MM.1S (cell line): Measurements from ENCODE around the gene FNIP2.

Experiments used
- DNase-seq: peaks from one replicate; pipeline ENCODE4 v3.0.0-alpha.2; 2015
- H2AFZ ChIP-seq: fragments of 300-600 bp; sonication (generic); 2 replicates; pipeline ENCODE4 v1.6.0; 2016; ENCODE audit warnings: antibody characterized with exemption, low read length
- H3F3A ChIP-seq: fragments of 300-600 bp; sonication (generic); 2 replicates; pipeline ENCODE4 v1.6.1; 2016; ENCODE audit warnings: mild to moderate bottlenecking, antibody characterized with exemption, low read length, moderate library complexity, mixed read lengths; ENCODE audit not compliant: insufficient read depth
- H3K27ac ChIP-seq: fragments of 300-600 bp; sonication (generic); 2 replicates; pipeline ENCODE4 v1.5.1; 2016; ENCODE audit warnings: mild to moderate bottlenecking, low read length
- H3K27me3 ChIP-seq: fragments of 300-600 bp; sonication (generic); replicated peaks from 2 replicates; pipeline ENCODE4 v1.6.0; 2016; ENCODE audit warnings: low read length; ENCODE audit not compliant: insufficient read depth
- H3K36me3 ChIP-seq: fragments of 300-600 bp; sonication (generic); replicated peaks from 2 replicates; pipeline ENCODE4 v1.6.1; 2016; ENCODE audit warnings: mild to moderate bottlenecking, low read length, mixed read lengths; ENCODE audit not compliant: insufficient read depth
- H3K4me1 ChIP-seq: fragments of 300-600 bp; sonication (generic); 2 replicates; pipeline ENCODE4 v1.6.1; 2016; ENCODE audit warnings: low read length, mixed read lengths
- H3K4me2 ChIP-seq: fragments of 300-600 bp; sonication (generic); 2 replicates; pipeline ENCODE4 v1.6.0; 2016; ENCODE audit warnings: low read depth, low read length
- H3K4me3 ChIP-seq: fragments of 300-600 bp; sonication (generic); 2 replicates; pipeline ENCODE4 v1.5.1; 2016; ENCODE audit warnings: low read length, mixed read lengths
- H3K79me2 ChIP-seq: fragments of 300-600 bp; sonication (generic); 2 replicates; pipeline ENCODE4 v1.6.1; 2016; ENCODE audit warnings: mixed run types, low read length, mixed read lengths
- H3K9ac ChIP-seq: fragments of 300-600 bp; sonication (generic); 2 replicates; pipeline ENCODE4 v1.6.1; 2016; ENCODE audit warnings: low read length, mixed read lengths
- H3K9me2 ChIP-seq: fragments of 300-600 bp; sonication (generic); replicated peaks from 2 replicates; pipeline ENCODE4 v1.6.1; 2016; ENCODE audit warnings: mild to moderate bottlenecking, low read length, mixed read lengths; ENCODE audit not compliant: insufficient read depth
- H3K9me3 ChIP-seq: fragments of 300-600 bp; sonication (generic); replicated peaks from 2 replicates; pipeline ENCODE4 v1.6.1; 2016; ENCODE audit warnings: mild to moderate bottlenecking, low read length, mixed read lengths; ENCODE audit not compliant: insufficient read depth
- H4K20me1 ChIP-seq: fragments of 300-600 bp; sonication (generic); 2 replicates; pipeline ENCODE4 v1.6.1; 2016; ENCODE audit warnings: mild to moderate bottlenecking, low read length, moderate library complexity, mixed read lengths; ENCODE audit not compliant: insufficient read depth
- CTCF ChIP-seq: fragments of 300-600 bp; sonication (generic); IDR thresholded peaks from 2 replicates; pipeline ENCODE4 v1.5.1; 2016; ENCODE audit warnings: antibody characterized with exemption, low read length, mixed read lengths
- EZH2 ChIP-seq: fragments of 300-600 bp; sonication (generic); optimal IDR thresholded peaks from 2 replicates; pipeline ENCODE3; 2017; ENCODE audit warnings: low read depth, mild to moderate bottlenecking, antibody characterized with exemption, low read length, mixed read lengths
- EZH2phosphoT487 ChIP-seq: fragments of 300-600 bp; sonication (generic); IDR thresholded peaks from 2 replicates; pipeline ENCODE4 v1.6.1; 2018; ENCODE audit warnings: antibody characterized with exemption, low read length

Gene FNIP2

GRCh38 chr4:158783785-158784184 is 15.0 kb downstream of the FNIP2 start:
- H3K4me3 ChIP-seq, result no peak overlapping the region
- no peaks in the 10 kb centered on the region; the same call in 1 of the 2 replicates for H3F3A ChIP-seq
- H3K36me3 ChIP-seq, result no peaks in the 10 kb centered on the region
- H3K9ac ChIP-seq, result no peak overlapping the region
- peaks cover 98% of the 10 kb centered on the region for H3K79me2 ChIP-seq
- TF ChIP-seq EZH2phosphoT487 (no peak), EZH2 (no peak), CTCF (no peak)
- no peaks in the 10 kb centered on the region for H3K9me3 ChIP-seq
- no peak for DNase-seq
- H3K4me1 ChIP-seq, result peaks cover 3% of the 10 kb centered on the region
- H4K20me1 ChIP-seq, result no peaks in the 10 kb centered on the region
- H3K27ac ChIP-seq, result no peak overlapping the region
- no peak overlapping the region for H2AFZ ChIP-seq
- no peaks in the 10 kb centered on the region for H3K27me3 ChIP-seq
- no peaks in the 10 kb centered on the region for H3K9me2 ChIP-seq
- no peak overlapping the region for H3K4me2 ChIP-seq

DNA sequence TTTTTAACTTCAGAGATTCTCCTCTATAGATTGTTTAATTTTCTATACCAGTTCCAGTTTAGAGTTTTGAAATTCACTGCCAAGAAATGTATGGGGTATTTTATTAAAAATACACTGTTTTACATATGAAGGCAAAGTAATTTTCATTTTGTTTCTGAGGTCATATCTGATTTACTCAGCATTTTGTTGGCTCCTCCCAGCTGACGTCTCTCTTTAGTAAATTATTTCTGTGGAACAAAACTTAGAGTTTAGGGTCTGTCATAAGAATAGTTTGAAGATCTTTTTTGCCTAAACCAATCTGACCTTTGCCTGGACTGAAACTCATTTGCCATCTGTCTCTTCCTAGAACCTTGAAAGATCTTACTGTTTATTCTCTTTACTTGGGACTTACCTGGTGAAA is 16.9 kb downstream of the FNIP2 start:
- no peak overlapping the region for H3K27ac ChIP-seq
- no peaks in the 10 kb centered on the region for H3K36me3 ChIP-seq
- H4K20me1 ChIP-seq, result no peaks in the 10 kb centered on the region
- no peak overlapping the region for H3K4me3 ChIP-seq
- no peaks in the 10 kb centered on the region; the same call in 1 of the 2 replicates for H3F3A ChIP-seq
- H3K9me3 ChIP-seq, result no peaks in the 10 kb centered on the region
- H3K79me2 ChIP-seq, result peaks cover 96% of the 10 kb centered on the region
- H3K9ac ChIP-seq, result no peak overlapping the region
- TF ChIP-seq EZH2 (no peak), EZH2phosphoT487 (no peak), CTCF (no peak)
- no peak overlapping the region for H2AFZ ChIP-seq
- no peak for DNase-seq
- no peaks in the 10 kb centered on the region; the same call in 1 of the 2 replicates for H3K4me1 ChIP-seq
- no peaks in the 10 kb centered on the region for H3K27me3 ChIP-seq
- no peaks in the 10 kb centered on the region for H3K9me2 ChIP-seq
- no peak overlapping the region for H3K4me2 ChIP-seq

- Histone ChIP-seq H3K4me2 (no peak overlapping the region), H3K9me2 (no peaks in the 10 kb centered on the region), H3K27me3 (no peaks in the 10 kb centered on the region), H4K20me1 (no peaks in the 10 kb centered on the region), H3F3A (no peaks in the 10 kb centered on the region; the same call in 1 of the 2 replicates), H3K4me3 (no peak overlapping the region), H3K4me1 (no peaks in the 10 kb centered on the region; the same call in 1 of the 2 replicates), H3K27ac (no peak overlapping the region), H3K9ac (no peak overlapping the region), H3K79me2 (peaks cover 92% of the 10 kb centered on the region), H3K36me3 (no peaks in the 10 kb centered on the region), H3K9me3 (no peaks in the 10 kb centered on the region), H2AFZ (no peak overlapping the region)
- TF ChIP-seq EZH2phosphoT487 (no peak), CTCF (no peak), EZH2 (no peak)
- DNase-seq, result no peak
Measured at GRCh38 chr4:158786121-158786601, 17.3 kb downstream of the FNIP2 start.
